Omental fat pad (tissue), 4 donors: ENCODE measurements around the gene ENPP6. TPM values are rescaled to one million over a fixed set of nuclear protein-coding genes. Genes with fewer than 3 reads are reported as not detected.

Experiments
- ATAC-seq: fragments of 150-250 bp; one replicate; pipeline ENCODE4 v1.9.1; 2016; ENCODE audit warnings: mild to moderate bottlenecking, moderate library complexity; ENCODE audit not compliant: low FRiP score
- DNase-seq: peaks from one replicate; pipeline ENCODE4 v3.0.0-alpha.2; 2019; ENCODE audit warnings: low spot score
- CTCF ChIP-seq, 3 donors: fragments of 450-650 bp; IDR thresholded peaks; one replicate each; pipeline ENCODE4 v1.5.1; 2016 to 2017; ENCODE audit warnings: antibody characterized with exemption in 3 of 3, mild to moderate bottlenecking in 3 of 3, moderate library complexity in 2 of 3
- total RNA-seq, 4 donors: library from RNA; depleted of rRNA; stranded (reverse); fragments of >200 nt; gene quantifications; one replicate each; pipeline ENCODE4 v1.1.0, GENCODE V29; 2016

ENPP6 gene
- total RNA-seq, 4 donors from 2014 or later, result 0.19 to 0.63 TPM; not detected in 2

GRCh38 chr4:184110452-184111224 is 107.0 kb downstream of the ENPP6 start:
- no peak for TF ChIP-seq CTCF (IDR thresholded peaks at IDR 0.05)
- no peak for DNase-seq
- no peak for ATAC-seq

GRCh38 chr4:184108006-184108501 is 109.6 kb downstream of the ENPP6 start:
- no peak for TF ChIP-seq CTCF (IDR thresholded peaks at IDR 0.05)
- no peak for DNase-seq
- ATAC-seq, result no peak

- TF ChIP-seq CTCF (IDR thresholded peaks at IDR 0.05), result no peak
- ATAC-seq, result no peak
- no peak for DNase-seq
These were observed 113.1 kb downstream of the ENPP6 start for GRCh38 chr4:184104419-184105101.

- no peak for ATAC-seq
- TF ChIP-seq CTCF (IDR thresholded peaks at IDR 0.05), result no peak
- DNase-seq, result no peak
These were observed 114.0 kb downstream of the ENPP6 start for GRCh38 chr4:184103527-184104264.

GRCh38 chr4:184102927-184103326 is 114.7 kb downstream of the ENPP6 start:
- TF ChIP-seq CTCF (IDR thresholded peaks at IDR 0.05), result no peak
- DNase-seq, result no peak
- no peak for ATAC-seq

GRCh38 chr4:184102488-184102887 is 115.2 kb downstream of the ENPP6 start:
- no peak for ATAC-seq
- TF ChIP-seq CTCF (IDR thresholded peaks at IDR 0.05), result no peak

More at GRCh38 chr4:184102488-184102887, 115.2 kb downstream of the ENPP6 start:
- DNase-seq, result no peak
